ENCODE data around the gene CENPS.
A peak's percentile ranks its signal among the peaks of the same experiment; 100 is the strongest.
"Not testable (repeated sequence)": the region's sequence is repeated elsewhere in the genome, so short reads cannot be mapped to it uniquely, and the experiment has no call there.

The CENPS gene
- 0.36 to 0.91 reads per million in 2 experiments for total RNA-seq

- peak; percentile 76 for DNase-seq (ENCODE audit: low read depth)
These were observed at the start of gene CENPS for GRCh38 chr1:10430216-10431069. TSS of gene CENPS (plus strand) at chr1:10430433. CDS start at chr1:10430518, 85 bp downstream.

- DNase-seq (ENCODE audit: low read depth) = no peak
These were observed 49.5 kb upstream of the CENPS start for GRCh38 chr1:10380594-10381275.

- no peak for DNase-seq (ENCODE audit: low read depth)
These were observed 46.6 kb upstream of the CENPS start for GRCh38 chr1:10383630-10384029.

DNA sequence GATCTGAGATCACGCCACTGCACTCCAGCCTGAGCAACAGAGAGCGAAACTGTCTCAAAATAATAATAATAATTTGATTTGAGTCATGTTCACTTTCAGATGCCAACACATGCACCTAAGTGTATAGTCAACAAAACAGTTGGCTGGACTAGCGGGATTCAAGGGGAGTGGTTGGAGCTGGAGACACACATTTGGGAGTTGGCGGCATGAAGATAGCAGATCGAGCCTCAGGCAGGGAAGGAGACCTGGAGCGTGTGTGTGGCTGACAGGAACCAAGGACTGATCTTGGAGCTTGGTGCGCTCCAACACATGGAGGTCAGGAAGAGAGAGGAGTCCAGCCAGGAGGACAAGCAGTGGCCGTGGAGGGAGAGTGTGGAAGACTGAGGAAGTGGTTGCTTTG, 46.0 kb upstream of the CENPS start:
- DNase-seq (ENCODE audit: low read depth) = no peak

DNA sequence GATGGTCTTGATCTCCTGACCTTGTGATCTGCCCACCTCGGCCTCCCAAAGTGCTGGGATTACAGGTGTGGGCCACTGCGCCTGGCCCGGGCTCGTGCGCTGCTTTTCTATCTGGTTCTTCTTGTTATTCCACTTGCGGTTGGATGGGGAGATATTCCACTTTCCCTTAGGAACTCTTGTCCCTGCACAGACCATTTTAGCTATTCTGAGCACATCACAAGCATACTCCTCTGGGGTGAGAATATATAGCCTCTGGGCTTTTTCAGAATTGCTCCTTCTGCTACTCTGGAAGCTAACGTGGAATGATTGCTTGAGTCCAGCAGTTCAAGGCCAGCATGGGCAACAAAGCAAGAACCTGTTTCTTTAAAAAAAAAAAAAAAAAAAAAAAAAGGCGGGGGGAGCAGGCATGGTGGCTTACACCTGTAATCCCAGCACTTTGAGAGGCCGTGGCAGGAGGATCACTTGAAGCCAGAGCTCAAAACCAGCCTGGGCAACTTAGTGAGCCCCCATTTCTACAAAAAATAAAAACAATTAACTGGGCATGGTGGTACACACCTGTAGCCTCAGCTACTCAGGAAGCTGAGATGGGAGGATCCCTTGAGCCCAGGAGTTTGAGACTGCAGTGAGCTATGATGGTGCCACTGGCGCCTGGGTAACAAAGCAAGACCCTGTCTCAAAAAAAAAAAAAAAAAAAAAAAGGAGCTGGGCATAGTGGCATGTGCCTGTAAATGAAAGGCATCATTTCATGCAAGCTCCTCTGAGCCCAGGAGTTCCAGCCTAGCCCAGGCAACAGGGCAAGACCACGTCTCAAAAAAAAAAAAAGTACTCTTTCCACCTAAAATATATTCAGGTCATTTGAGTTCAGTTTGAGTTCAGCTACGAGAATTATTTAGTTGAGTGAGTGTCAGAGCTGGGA, 43.2 kb upstream of the CENPS start:
- DNase-seq (ENCODE audit: low read depth) = no peak

DNA sequence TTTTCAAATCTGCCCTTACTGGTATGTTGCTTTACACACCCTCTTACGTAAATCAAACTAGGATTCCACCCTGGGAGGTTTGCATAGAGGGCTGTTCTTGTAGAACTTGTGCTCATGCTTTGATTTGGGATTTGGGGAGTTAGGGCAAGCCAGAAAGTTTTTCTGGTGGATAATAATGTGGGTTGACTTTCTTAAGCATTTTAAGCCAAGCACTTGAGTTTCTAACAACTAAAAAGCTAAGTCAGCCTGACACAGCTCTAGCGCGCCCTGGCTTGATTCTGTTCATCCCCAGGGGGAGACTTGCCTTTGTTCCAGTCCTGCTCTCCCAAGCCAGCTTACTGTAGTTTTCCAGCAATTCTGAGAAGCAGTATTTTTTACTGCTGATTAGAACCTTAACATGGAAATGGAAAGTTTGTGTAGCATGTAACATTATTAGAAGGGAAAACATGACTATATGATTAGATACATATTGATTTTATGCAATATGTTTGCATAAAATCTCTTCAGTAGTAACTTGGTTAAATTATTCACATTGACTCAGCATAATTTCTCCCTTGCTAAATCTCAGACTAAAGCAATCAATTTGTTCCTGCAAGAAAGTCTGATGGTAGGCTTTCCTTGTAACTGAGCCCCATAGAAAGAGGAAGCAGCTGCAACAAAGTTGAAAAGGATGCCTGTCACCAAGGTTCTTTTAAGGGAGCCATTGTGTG, 42.4 kb upstream of the CENPS start:
- DNase-seq (ENCODE audit: low read depth) = no peak

DNA sequence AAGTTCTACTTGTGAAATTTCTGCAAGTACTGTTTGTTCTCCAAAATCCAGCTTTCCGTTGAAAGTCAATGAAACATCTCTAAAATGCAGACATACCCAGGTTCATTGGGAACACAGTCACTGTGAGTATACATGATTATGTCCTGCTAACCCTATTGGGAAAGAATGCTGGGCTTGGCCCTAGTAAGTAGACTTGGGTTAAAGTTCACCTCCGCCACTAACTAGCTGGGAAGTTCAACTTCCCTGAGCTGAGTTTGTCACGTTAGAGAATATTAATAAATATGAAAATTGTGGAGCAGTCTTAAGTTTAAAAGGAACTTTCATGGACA, 41.9 kb upstream of the CENPS start:
- no peak for DNase-seq (ENCODE audit: low read depth)

GRCh38 chr1:10389271-10389973, 40.8 kb upstream of the CENPS start:
- DNase-seq (ENCODE audit: low read depth) = no peak

DNA sequence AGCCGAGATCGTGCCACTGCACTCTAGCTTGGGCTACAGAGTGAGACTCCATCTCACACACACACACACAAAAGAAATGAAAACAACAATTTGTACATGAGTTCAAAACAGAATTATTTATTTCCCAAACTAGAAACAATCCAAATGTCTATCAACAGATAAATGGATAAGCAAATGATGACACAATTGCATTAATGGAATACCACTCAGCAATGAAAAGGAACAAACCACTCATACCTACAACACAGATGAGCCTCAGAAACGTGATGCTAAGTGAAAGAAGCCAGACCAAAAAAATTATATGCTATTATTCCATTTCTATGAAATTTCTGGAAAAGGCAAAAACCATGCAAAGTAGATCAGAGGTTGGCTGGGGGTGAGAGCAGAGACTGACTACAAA, 33.4 kb upstream of the CENPS start:
- DNase-seq (ENCODE audit: low read depth) = no peak

DNA sequence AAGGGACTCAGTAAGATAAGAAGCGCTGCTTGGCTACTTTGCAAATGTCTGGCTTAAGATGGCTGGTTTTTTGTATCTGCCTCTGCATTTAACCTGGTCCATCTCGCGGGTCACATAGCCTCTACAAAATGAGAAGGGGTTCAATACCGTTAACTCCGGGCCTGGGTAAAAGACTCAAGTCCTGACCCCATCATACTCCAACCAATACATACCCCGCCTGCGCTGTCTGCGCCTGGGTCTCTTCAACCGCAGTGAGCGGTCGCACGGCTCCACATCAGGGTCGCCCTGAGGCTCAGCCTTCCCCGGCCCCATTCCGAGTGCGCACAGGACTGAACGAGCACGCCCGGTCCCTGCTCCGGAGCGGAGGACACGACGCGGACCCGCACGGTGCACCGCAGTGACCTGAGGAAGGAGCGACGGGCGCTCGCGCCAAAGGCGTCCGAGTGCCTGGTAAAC, 31.9 kb upstream of the CENPS start:
- DNase-seq (ENCODE audit: low read depth) = no peak

DNA sequence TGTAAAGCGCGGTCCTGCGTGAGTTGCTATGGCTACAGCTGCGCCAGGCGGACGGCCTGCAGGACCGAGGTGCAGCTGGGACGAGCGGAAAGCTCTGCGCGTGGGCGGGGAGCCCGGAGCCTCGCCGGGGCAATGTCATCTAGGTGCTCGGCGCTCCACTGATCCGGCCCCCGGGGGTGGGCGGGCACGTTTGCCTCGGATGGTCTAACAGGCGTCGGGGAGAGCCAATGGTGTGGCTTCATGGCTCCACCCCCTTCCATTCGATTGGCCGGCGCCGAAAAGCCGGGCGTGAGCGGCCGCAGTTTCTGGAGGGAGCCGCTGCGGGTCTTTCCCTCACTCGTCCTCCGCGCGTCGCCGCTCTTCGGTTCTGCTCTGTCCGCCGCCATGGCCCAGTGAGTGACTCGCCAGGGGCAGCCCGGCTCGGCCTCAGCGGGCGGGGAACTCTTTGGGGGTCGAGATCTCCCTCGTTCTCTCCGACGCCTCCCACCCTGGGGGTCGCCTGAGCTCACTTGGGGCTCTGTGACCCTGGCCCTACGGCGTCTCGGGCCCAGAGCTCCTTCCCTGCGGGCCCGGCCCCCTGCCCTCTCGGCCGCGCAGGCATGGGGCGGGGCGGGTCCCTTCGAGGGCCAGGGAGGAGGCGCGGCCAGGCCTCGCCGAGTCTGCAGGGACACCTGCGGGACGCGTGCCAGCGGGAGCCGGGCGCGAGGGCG, 31.3 kb upstream of the CENPS start, which contains the start of gene PGD:
PGD (plus strand) TSS at position 331 of the 710 bp plus-strand sequence; CDS start at position 385, 54 bp downstream.
- DNase-seq (ENCODE audit: low read depth) = peak; percentile 93

- no peak for DNase-seq (ENCODE audit: low read depth)
These were observed 30.7 kb upstream of the CENPS start for GRCh38 chr1:10399444-10399941.

GRCh38 chr1:10400013-10400412, 30.2 kb upstream of the CENPS start:
- no peak for DNase-seq (ENCODE audit: low read depth)

GRCh38 chr1:10401281-10401680, 29.0 kb upstream of the CENPS start:
- DNase-seq (ENCODE audit: low read depth) = no peak

DNA sequence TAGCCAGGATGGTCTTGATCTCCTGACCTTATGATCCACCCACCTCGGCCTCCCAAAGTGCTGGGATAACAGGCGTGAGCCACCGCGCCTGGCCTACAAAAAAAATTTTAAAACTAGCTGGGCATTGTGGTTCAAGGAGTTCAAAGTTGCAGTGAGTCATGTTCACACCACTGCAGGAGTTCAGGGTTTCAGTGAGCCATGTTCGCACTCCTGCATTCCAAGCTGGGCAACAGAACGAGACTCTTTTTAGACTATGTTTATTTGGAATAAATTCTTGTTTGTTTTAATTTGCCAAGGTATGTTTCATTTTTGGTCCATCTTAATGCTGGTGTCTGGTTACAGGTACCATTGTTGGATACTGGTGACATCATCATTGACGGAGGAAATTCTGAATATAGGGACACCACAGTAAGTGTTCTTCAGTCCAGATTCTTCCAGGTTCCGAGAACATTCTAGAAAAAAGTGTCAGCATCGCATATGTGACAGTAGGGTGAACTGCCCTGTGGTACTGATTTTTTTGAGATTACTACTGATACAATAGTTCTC, 27.4 kb upstream of the CENPS start:
- DNase-seq (ENCODE audit: low read depth) = no peak

- DNase-seq (ENCODE audit: low read depth) = no peak
These were observed 23.0 kb upstream of the CENPS start for GRCh38 chr1:10407201-10407600.

- no peak for DNase-seq (ENCODE audit: low read depth)
These were observed 14.9 kb upstream of the CENPS start for GRCh38 chr1:10415211-10415930.

DNA sequence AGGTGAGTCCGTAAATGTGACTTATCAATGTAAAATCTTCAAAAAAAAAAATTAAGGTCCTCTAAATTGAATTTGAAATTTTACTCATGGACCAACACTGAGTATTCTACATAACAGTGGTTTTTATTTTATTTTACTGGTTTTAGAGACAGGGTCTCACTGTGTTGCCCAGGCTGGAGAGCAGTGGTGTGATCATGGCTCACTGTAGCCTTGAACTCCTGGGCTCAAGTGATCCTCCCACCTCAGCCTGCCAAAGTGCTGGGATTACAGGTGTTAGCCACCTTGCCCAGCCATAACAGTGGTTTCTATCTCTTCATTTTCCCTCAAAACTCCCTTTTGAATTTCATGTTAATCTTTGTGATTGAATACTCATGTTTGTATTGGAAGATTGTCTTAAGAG, 14.3 kb upstream of the CENPS start:
- not testable (repeated sequence) for DNase-seq (ENCODE audit: low read depth)

GRCh38 chr1:10418741-10419140, 11.5 kb upstream of the CENPS start:
- DNase-seq (ENCODE audit: low read depth) = not testable (repeated sequence)

Data from T follicular helper cell (primary cell).